SK-N-MC (cell line): ENCODE results near the gene TLNRD1.

Experiments
- EZH2 ChIP-seq: fragments of 200-600 bp; sonication (generic); IDR thresholded peaks from one replicate; pipeline ENCODE4 v1.6.1; 2017; ENCODE audit warnings: antibody characterized with exemption
- POLR2AphosphoS5 ChIP-seq: IDR thresholded peaks from 2 replicates; pipeline ENCODE4 v1.6.1; 2012; ENCODE audit warnings: mild to moderate bottlenecking, low read depth, low read length, borderline replicate concordance

DNA sequence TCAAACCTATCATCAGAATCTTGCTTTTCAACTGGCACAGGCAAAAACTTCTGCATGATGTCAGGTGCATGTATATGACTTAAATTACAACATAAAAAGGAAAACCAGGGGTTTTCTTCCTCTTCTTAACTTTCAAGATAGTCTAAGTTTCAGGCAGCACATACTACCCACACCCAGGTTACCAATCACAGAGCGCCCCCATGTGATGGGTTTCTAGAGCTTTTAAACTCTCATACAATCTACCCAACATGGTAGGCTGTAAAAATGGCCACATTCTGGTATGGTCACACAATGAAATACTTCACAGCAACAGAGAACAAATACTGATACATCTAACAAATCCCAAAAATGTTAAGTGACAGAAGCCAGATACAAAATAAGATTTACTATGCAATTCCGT, 18.5 kb upstream of the TLNRD1 start:
- no peak for TF ChIP-seq EZH2
- TF ChIP-seq POLR2AphosphoS5: no peak
